Measurements from ENCODE around the gene HIVEP1.
A peak's percentile ranks its signal among the peaks of the same experiment; 100 is the strongest.

HIVEP1 gene

GRCh38 chr6:12200015-12200564 lies 188.0 kb downstream of the HIVEP1 start:
- peak; percentile 18 to 28 for DNase-seq

- DNase-seq: no peak
Measured at GRCh38 chr6:12200761-12201160, 188.6 kb downstream of the HIVEP1 start.

DNA sequence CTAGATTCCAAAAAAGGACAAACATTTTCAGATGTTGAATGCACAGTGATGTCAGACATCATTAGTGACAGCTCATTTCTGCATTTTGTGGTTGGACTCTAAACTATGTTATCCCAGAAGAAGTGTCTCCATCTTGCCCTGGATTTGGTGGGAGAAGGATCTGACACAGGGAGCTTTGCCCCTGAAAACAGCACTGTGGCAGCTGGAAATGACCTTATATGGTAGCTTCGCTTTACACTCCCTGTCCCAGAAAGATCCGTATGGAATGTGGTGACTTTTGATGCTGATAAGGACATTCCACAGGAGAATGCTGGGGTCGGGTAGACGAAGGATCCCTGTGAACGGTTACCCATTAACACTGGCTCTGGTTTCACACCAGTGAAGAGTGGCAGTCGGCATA lies 190.9 kb downstream of the HIVEP1 start:
- DNase-seq: no peak

- peak; percentile 97 for DNase-seq
Measured at GRCh38 chr6:12208190-12208589, 196.1 kb downstream of the HIVEP1 start.

DNA sequence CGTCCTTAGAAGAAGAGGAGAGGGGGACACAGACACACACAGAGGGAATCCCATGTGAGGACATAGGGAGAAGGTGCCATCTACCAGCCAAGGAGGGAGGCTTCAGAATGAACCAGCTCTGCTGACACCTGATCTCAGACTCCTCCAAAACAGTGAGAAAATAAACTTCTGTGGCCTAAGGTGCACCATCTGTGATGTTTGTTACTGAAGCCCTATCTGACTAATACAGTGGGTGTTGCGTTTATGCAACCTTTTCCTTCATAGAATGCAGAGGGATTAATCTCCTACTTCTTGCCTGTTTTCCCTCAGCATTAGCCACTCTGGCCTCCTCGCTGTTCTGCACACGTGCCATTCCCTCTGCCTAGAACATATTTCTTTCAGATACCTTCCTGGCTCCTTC lies 196.6 kb downstream of the HIVEP1 start:
- DNase-seq: no peak

All from inflammatory macrophage (primary cell).